Bone marrow (tissue), 2 donors: ENCODE measurements around the gene ZYG11A.

Source experiments
- DNase-seq, 2 donors: peaks; one replicate each; lab custom pipeline; 2025; lab: John Stamatoyannopoulos, UW

ZYG11A gene

GRCh38 chr1:52877554-52877953, 35.0 kb downstream of the ZYG11A start:
- DNase-seq = no peak

DNA sequence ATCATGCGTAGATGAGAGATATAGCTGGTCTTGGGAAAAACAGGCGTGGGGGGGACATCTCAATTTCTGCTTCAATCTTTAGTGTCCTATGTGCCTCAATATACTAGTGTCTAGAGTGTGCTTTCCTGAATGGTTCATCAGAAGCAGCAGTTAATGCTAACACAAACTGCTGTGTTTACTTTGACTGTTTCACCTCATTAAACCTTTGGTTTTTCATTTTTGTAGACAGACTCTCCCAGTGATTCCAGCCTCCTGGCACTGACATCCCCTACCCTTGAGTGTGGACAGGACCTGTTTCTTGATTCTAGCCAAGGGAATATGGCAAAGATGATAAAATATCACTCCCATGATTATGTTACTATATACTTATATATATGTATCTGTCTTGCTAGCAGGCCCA, 37.6 kb downstream of the ZYG11A start:
- no peak for DNase-seq

GRCh38 chr1:52887483-52887882, 44.9 kb downstream of the ZYG11A start:
- no peak for DNase-seq

GRCh38 chr1:52892424-52893215, 50.1 kb downstream of the ZYG11A start:
- no peak for DNase-seq

DNA sequence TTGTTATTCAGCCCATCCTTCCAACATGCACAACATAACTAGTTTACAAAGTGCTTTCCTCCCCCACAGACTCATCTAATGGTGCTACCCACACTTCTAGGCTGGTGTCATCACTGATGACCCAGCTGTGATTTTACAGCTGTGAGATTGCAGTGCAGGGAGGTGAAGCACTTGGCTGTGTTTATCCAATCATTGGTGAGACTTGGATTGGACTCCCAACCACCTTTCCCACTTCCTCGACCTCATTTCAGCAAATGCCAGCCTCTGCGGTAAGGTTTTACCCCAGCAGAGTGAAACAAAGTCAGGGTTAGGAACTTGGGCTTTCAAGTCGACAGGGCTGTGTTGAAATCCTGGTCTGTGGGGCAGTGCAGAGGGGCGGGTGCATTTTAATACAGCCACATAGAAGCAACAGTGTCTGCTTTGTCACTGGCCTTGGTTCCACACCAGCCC, 56.9 kb downstream of the ZYG11A start:
- DNase-seq = no peak

GRCh38 chr1:52900402-52900801, 57.8 kb downstream of the ZYG11A start:
- DNase-seq = no peak

DNA sequence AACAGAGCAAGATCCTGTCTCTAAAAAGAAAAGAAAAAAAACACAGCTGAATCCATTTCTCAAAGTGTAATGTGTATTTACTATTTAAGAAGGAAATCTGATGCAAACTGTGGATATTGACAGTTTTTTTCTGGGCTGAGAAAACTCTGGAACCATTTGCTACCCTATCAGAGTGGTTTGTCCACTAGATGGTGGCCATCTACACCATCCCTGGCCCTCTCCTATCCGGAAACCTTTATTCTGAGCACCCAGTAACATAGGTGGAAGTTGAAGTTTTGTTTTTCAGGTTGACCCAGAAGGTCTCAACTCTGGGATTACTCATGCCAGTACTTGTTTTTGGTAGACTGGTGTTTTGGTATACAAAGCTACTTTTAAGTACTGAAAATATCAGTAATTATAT, 58.8 kb downstream of the ZYG11A start:
- DNase-seq = no peak

DNA sequence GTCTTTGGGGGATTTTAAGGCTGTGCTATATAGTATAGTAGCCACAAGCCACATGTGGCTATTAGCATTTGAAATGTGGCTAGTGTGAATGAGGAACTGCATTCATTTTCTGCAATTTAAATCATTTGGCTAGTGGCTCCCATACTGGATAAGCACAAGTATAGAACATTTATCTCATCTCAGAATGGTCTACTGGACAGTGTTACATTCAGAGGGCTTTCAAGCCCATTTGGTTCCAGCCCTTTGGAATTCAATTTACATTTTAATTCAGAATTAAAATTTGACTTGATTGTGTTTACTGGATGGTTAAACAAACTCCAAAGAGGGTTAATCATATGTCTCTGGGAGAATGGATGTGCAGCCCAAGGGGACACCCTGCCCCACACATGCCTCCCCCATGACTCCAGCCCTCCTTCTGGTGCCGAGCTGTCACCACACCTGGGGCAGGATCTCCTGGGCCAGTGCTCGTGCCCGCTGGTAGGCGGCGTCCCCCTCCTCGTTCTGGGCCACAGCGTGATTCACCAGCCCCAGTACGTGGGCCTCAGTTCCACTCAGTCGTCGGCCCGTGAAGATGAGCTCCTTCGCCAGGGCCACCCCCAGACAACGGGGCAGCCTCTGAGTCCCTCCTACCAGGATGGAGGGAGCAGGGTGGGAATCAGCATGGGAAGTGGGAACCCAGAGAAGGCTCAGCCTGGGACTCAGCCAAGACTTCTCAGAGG, 61.8 kb downstream of the ZYG11A start:
- DNase-seq = no peak

DNA sequence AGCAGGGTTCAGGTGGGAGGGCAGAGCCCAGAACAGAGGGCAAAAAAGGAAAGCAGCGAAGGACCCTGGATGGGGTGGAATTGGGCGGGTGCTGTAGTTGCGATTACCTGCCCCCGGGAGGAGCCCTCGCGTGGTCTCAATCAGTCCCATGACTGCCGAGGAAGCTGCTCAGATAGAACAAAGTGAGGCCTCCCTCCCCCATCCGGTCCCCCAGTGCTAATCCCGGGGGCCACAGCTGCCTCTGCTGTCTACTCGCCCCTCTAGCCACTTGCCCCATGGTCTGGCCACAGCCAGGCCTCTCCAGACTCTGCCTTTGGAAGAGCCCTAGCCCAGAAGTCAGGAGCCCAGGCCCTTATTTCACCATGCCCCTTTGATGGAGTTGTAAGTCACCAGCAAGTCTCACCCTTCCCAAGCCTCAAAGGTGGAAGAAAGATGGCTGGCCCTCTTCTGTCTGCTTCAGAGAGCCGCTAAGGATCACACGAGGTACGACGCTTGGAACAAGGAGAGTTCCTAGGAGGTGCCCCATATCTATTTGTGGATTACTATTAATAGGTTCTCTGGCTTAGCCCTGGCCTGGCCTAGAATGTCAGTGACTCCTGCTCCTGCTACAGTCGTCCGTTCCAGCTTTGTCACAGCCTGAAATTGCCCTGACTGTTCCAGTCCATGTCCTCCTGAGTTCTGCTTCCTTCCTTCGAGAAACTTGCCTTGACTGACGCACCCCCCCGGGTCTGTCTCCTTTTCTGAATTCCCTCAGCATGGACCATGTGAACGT, 62.6 kb downstream of the ZYG11A start:
- DNase-seq = no peak

GRCh38 chr1:52906135-52906603, 63.6 kb downstream of the ZYG11A start:
- no peak for DNase-seq

GRCh38 chr1:52907068-52907811, 64.7 kb downstream of the ZYG11A start:
- no peak for DNase-seq

DNA sequence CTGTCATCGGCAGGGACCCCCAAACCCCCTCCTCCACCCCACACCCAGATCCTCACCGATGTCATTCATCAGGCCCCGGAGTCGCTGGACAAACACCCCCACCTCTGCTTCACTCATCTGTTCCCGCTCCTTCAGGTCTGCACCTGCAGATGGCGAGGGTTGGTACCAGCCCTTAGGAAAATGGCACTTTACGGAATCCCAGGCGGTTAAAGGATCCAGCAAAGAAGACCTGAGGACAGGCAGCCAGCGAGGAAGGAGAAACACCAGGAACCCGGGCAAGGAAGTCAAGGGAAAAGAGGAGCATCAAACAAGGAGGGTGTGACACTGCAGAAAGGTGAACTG, 65.2 kb downstream of the ZYG11A start:
- no peak for DNase-seq

DNA sequence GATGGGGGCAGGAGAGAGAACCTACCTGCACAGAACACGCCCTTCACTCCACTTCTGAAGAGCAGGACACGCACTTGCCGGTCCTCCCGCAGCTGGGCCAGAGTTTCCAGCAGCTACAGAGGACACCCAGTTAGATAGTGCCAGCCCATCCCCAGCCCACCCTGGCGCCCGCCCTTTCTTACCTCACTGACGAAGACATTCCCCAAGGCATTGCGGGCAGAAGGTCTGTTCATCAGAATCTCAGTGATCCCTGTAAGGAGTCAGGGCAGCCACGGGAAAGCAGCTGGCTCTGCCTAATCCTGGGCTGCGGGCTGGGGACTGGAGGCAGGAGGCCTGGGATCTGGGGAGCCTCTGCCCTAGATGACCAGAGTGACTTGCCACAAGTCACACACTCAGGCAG, 69.0 kb downstream of the ZYG11A start:
- no peak for DNase-seq

GRCh38 chr1:52913014-52913413, 70.5 kb downstream of the ZYG11A start:
- no peak for DNase-seq

DNA sequence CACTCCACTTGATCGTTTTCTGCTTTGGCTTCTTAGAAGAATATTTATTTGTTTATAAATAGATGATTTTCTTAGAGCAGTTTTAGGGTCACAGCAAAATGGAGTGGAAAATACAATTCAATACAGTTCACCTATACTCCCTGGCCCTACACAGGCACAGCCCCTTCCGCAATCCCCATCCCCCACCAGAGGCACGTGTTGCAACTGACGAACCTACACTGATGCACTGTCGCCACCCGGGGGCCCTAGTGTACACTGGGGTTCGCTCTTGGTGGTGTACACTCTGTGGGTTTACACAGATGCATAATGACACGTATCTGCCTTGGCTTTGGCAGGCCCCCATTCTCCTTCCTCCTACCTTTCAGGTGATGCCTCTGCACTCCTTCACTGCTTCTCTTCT, 71.0 kb downstream of the ZYG11A start:
- DNase-seq = no peak

DNA sequence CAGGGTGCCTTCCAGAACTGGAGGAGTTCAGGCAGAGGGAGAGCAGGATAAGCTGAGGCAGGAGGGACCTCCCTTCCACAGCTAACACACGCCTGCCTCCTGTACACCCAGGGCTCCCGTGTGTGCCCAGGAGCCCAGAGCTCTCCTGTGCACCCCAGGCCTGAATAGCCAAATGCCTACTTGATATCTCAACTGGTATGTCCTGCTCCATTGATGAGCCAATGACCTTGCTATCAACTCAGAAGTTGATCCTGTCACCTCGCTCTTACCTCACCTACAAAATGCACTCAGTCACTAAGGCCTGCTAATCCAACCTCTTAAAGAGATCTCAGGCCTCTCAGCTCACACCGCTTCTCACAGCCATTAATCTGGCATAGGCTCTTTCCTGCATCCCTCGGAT, 71.9 kb downstream of the ZYG11A start:
- no peak for DNase-seq

DNA sequence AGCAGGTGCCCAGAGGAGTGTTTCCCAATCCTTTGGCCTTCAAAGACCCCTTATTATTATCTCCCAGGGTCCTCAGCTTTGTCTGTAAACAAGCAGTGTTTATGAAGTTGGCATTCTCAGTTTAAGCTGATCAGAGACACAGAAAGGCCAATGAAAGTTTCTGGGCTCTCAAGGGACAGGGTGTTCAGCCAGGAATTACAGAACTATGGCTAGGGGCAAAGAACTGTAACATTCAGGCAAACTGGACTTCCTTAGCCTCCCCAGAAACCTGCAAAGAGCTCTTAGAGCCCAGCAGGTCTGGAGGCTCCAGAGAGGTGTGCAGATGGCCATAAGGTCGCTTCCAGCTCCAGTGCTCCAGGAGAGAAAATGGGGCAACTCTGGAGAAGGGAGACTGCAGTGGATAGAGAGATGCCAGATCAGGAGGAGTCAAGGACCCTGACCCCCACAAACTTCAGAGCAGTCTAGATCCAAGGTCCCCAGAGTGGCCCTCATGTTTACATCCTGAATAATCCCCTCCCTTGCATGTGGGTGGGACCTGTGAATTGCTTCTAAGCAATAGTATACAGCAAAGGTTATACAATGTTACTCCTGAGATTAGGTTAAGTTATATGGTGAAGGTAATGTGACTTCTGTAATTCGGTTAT, 72.8 kb downstream of the ZYG11A start:
- DNase-seq = no peak

- no peak for DNase-seq
These were observed 73.3 kb downstream of the ZYG11A start for GRCh38 chr1:52915855-52916220.

DNA sequence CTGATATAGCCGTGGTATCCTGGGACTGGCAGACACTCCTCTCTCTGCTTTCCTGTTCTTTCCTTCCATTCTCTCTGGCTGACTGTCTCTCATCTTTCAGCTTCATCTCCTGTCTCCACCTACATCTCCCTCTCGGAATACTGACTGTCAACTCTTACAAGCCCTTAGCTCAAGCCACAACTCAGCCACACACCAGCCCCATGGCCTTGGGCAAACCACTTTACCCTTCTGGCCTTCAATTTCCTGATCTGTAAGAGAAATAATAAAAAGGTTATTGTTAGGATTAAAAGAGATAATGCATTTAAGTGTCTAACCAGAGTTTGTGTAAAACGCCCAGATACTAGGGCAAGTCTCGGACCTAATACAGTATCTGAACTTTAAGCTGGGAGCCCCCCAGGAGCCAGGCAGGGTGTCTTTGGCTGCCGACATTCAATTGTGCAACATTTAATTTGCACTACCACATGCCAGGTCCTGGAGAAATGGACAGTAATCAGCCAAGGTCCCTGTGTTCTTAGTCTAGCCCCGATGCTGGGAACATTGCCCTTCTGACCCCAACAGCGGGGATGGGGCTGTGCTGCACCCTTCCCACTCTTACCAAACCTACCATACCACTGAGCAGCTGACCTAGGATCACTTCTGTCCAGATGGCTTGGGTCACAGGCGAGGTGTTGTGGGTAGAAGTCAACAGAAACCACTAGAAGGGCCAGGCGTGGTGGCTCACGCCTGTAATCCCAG, 73.8 kb downstream of the ZYG11A start:
- no peak for DNase-seq

GRCh38 chr1:52917156-52917555, 74.6 kb downstream of the ZYG11A start:
- DNase-seq = no peak

DNA sequence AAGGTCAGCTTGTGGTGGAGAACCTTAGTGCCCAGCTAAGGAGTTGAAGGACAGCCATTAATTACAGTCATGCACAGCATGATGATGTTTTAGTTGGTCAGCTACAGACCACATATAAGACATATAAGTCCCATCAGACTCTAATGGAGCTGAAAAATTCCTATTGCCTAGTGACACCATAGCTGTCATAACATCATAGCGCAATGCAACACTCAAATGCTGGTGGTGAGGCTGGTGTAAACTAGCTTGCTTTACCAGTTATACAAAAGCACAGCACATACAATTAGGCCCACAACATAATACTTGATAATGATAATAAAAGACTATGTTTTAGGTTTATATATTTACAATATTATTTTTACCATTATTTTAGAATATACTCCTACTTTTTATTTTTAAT, 75.0 kb downstream of the ZYG11A start:
- DNase-seq = no peak
